Effector CD4-positive, alpha-beta T cell (primary cell): ENCODE measurements around the gene HPCA.

Source experiments
- DNase-seq: peaks from one replicate; pipeline ENCODE4 v3.0.0-alpha.2; 2020

The HPCA gene

GRCh38 chr1:32871364-32872191 is 14.7 kb upstream of the HPCA start:
- no peak for DNase-seq

GRCh38 chr1:32872192-32872460 is 14.2 kb upstream of the HPCA start:
- DNase-seq: no peak

- no peak for DNase-seq
These were observed 12.8 kb upstream of the HPCA start for GRCh38 chr1:32873484-32873883.

GRCh38 chr1:32874860-32875752 is 11.2 kb upstream of the HPCA start:
- no peak for DNase-seq

GRCh38 chr1:32876341-32877210 is 9.7 kb upstream of the HPCA start:
- DNase-seq: peak; percentile 48

GRCh38 chr1:32877211-32878110 is 8.8 kb upstream of the HPCA start:
- DNase-seq: no peak

- no peak for DNase-seq
These were observed 8.1 kb upstream of the HPCA start for GRCh38 chr1:32878183-32878582.

GRCh38 chr1:32878637-32879041 is 7.7 kb upstream of the HPCA start:
- no peak for DNase-seq

GRCh38 chr1:32881291-32881690 is 5.0 kb upstream of the HPCA start:
- DNase-seq: no peak

- DNase-seq: no peak
These were observed 4.1 kb upstream of the HPCA start for GRCh38 chr1:32881871-32882850.

GRCh38 chr1:32883338-32884031 is 2.8 kb upstream of the HPCA start:
- no peak for DNase-seq

- no peak for DNase-seq
These were observed 2.3 kb upstream of the HPCA start for GRCh38 chr1:32884032-32884372.

- DNase-seq: no peak
These were observed 1.6 kb upstream of the HPCA start for GRCh38 chr1:32884726-32885125.

GRCh38 chr1:32885676-32886003 is 651 bp upstream of the HPCA start:
- no peak for DNase-seq

- DNase-seq: no peak
These were observed 630 bp downstream of the HPCA start for GRCh38 chr1:32886828-32887414.

- no peak for DNase-seq
These were observed 1.3 kb downstream of the HPCA start for GRCh38 chr1:32887623-32888022.

- no peak for DNase-seq
These were observed 1.8 kb downstream of the HPCA start for GRCh38 chr1:32888134-32888533.

- no peak for DNase-seq
These were observed 2.6 kb downstream of the HPCA start for GRCh38 chr1:32888677-32889420.

GRCh38 chr1:32889731-32890278 is 3.5 kb downstream of the HPCA start:
- DNase-seq: no peak
